GM19240 (cell line): Measurements from ENCODE around the gene CDKN2C.
"Not testable (repeated sequence)": the region's sequence is repeated elsewhere in the genome, so short reads cannot be mapped to it uniquely, and the experiment has no call there.

Experiments
- DNase-seq: peaks from one replicate; pipeline ENCODE4 v3.0.0; 2011; ENCODE audit warnings: low spot score; ENCODE audit not compliant: insufficient read length

The CDKN2C gene

GRCh38 chr1:50978852-50979781, 9.1 kb downstream of the CDKN2C start:
- no peak for DNase-seq

- DNase-seq, result no peak
These were observed 9.9 kb downstream of the CDKN2C start for GRCh38 chr1:50979937-50980336.

DNA sequence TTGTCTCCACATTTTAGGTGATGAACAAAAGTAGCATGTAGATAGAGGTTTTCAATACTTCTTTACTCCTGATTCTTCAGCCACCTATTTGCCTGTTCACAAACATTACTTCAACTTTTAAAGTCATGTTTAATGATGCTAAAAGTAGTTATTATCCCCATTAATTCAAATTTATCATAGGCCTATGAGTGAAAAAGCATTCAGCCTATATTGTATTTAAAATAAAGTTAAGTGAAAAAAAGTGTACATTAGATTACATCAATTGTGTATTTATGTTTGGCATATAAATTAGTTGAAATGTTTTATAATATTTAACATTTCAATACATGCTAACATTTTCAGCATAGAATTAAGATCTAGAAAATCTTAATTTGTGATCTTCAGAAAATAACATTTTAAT, 10.5 kb downstream of the CDKN2C start:
- no peak for DNase-seq

DNA sequence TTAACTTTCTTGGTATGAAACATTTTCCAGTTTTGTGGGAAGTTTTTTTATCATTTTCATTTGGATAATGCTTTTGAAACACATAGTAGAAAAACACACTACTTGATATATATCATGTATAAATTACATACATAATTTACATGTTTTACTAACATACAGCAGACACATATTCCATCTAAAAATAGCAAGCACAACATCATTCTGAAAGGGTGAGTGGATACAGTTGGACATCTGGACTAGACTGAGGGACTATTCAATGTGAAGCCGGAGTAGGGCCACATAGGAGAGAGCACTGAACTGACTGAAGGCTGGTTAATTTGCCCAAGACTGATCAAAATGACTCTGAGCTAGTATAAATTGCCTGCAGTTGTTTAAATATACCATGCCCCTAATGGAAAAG, 11.7 kb downstream of the CDKN2C start:
- DNase-seq, result no peak

DNA sequence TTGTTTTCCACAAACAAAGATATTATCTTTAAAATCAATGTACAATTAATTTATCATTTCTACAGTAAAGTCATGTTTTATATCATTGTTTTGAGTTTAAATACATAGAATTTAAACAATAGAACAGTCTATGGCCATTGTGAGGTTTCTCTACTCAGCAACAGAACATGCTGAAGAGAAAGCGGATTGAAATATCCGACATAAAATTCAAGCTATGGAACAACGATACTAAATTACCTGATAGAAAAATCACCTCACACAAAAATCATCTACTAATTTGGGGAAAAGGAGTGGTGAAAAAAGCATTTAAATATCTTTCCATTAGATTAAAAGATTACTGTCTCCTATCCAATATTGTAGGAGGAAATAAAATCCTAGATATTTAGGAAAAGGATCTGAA, 12.6 kb downstream of the CDKN2C start:
- DNase-seq, result no peak

- DNase-seq, result no peak
These were observed 13.3 kb downstream of the CDKN2C start for GRCh38 chr1:50983219-50983802.

DNA sequence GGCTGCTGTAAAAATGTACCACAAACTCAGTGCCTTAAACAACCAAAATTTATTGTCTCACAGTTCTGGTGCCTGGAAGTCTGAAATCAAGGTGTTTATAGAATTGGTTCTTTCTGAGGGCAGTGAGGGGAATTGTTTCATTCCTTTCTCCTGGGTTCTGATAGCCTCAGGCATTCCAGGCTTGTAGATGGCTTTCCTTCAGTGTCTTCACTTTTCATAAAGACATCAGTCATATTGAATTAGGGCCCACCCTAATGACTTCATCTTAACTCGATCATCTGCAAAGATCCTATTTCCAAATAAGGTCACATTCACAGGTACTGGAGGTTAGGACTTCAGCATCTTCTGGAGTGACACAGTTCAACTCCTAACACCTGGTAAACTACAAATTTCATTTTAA, 15.0 kb downstream of the CDKN2C start:
- no peak for DNase-seq

- no peak for DNase-seq
These were observed 16.6 kb downstream of the CDKN2C start for GRCh38 chr1:50986653-50987052.

DNA sequence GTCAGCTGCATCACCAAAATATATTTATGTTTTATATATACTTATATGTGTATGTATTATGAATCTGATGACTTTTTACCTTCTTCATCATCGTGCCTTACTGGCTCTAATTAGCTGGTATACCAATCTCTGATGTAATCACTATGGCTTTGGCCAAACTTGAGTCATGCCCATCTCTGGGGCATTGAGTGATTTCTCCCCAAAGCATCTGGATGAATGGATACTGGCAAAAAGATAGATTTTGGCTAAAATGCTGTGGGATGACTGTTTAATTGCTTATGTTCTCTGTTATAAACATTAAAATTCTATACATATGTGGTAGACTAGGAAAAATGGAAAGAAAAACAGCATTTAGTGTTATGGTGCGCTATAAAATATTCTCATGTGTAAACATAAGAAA, 19.6 kb downstream of the CDKN2C start:
- no peak for DNase-seq

DNA sequence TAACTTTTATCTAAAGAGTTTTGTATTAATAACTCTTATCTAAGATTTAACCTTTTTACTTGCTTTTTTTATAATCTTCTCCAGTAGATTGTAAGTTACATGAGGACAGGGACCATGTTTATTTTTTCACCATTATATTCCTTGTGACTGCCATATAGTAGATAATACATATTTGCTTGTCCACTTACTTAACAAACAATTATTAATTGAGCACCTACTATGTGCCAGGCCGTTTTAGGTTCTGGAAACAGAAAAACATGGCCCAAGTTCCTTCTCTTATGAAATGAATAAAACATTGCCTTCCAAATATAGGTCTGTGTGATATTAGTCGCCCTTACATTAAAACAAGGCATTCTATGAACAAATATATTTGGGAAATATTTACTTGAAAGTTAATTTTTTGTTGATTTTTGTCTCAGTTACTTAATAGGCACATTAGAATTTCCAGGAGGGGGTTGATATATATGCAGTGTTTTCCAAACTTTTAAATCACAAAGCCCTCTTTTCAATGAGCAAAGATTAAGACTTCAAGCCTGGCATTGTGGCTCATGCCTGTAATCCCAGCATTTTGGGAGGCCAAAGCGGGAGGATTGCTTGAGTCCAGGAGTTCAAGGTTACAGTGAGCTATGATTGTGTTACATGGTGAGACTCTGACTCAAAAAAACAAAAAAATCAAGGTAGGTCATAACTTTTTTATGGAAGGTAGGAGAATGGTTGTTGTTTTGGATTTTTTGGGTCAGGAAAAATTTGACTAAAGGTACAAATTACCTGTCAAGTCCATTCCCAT, 22.7 kb downstream of the CDKN2C start:
- DNase-seq, result no peak

DNA sequence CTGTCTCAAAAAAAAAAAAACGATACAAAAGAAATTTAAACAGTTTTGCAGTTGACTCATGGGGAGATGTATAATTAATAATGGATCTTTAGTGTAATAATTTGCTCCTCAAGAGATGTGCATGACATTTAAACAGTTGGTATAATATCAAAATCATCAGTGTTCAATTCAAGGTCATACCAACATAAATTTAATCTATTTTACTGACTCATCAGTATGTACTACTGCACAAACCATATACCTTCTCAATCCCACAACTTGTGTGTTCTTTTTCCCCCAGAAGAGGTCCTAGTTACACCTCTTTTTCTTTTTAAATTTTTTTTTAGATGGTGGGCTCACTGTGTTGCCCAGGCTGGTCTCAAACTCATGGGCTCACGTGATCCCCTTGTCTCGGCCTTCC, 23.6 kb downstream of the CDKN2C start:
- no peak for DNase-seq

DNA sequence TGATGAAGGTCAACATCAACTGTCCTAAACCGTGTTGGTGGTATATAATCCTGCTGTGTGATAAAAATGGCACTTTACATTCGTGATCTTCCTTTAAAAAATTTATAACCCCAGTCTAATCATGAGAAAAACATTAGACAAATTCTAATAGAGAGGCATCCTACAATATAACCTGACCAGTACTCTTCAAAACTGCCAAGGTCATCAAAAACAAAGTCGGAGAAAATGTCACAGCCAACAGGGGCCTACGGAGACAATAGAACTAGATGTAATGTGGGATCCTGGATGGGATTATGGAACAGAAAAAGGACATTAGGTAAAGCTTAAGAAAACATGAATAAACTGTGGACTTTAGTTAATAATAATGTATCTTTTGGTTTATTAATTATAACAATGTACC, 25.0 kb downstream of the CDKN2C start:
- DNase-seq, result no peak

GRCh38 chr1:50995651-50996050, 25.6 kb downstream of the CDKN2C start:
- DNase-seq, result no peak

DNA sequence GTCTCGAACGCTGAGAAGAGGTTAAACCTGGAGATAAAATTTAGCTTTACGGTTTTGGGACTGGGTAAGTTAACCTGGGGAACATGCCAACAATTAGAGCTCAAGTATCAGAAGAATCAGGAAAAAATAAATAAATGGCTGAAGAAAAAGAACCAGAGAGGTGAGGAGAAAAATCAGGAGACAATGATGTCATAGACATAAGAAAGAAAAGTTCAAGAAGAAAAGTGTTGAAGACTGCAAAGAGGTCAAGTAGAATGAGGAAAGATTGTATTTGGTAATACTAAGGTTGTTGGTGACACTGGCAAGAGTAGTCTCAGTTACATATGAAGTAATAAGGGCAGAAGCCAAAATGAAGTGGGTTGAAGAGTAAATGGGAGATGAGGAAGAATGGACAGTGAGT, 26.0 kb downstream of the CDKN2C start:
- DNase-seq, result no peak

DNA sequence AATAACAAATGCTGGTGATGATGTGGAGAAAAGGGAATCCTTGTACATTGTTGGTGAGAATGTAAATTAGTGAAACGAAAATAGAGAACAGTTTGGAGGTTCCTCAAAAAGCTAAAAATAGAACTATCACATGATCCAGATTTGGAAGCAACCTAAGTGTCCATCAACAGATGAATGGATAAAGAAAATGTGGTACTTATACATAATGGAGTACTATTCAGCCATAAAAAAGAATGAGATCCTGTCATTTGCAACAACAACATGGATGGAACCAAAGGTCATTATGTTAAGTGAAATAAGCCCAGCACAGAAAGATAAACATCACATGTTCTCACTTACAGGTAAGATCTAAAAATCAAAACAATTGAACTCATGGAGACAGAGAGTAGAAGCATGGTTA, 29.3 kb downstream of the CDKN2C start:
- not testable (repeated sequence) for DNase-seq

- DNase-seq, result no peak
These were observed 30.1 kb downstream of the CDKN2C start for GRCh38 chr1:51000160-51000559.

DNA sequence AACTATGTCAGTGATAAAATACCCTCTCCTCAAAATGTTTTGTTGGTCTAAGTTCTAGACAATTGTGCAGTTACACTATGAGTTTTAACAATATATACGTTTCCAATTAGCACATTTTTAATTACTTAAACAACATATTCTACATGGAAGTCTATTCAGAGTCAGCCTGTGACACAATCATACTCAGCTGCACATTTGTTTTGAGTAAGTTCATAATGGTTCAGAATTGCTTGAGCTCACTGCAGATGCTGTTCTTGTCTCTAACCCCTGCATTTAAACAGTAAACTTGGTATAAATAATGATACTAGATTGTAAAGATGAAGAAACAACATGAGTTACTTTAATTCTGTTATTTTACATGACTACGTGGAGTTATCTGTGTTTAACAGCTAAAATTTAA, 30.6 kb downstream of the CDKN2C start:
- no peak for DNase-seq

DNA sequence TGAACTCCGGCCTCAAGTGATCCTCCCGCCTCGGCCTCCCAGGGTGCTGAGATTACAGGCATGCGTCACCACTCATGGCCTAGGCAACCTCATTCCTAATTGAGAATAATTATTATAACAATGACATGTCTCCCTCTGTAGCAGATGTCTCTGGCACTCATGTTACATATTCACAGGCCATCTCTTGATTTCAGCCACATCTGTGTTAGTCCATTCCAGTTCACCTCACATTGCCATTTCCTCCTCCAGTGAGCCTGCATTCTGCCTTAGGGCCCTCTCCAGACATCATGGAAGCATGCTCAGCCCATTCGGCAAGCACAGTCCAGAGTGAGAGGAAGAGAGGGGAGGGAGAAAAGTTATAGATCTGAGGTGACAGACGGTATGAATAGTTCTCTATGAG, 32.5 kb downstream of the CDKN2C start:
- DNase-seq, result no peak

- not testable (repeated sequence) for DNase-seq
These were observed 35.5 kb downstream of the CDKN2C start for GRCh38 chr1:51005549-51005948.

- DNase-seq, result no peak
These were observed 39.3 kb downstream of the CDKN2C start for GRCh38 chr1:51009381-51009780.

GRCh38 chr1:51014878-51015277, 44.8 kb downstream of the CDKN2C start:
- DNase-seq, result no peak

DNA sequence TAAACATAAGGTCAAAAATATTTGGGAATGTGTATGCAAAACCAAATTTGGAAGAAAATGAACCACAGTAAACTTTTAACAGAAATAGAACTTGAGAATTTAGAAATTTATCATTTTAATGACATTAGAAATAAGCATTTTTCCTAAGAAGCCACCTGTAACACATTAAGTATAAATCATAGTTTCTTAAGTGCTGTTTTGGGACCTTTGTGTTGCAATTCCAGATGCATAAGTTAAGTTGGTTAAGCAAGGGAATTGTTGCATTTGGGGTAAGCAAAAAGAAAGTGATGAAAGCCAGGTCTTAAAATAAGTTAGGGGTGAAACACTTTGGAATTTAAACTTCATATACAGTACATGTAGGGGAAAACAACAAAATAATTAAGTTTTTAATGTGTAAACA, 49.8 kb downstream of the CDKN2C start:
- DNase-seq, result no peak
